ENCODE results near the gene TTC12.

Gene TTC12

GRCh38 chr11:113274713-113275582 is 39.4 kb upstream of the TTC12 start:
- no peak for FAIRE-seq

GRCh38 chr11:113275602-113276001 is 38.8 kb upstream of the TTC12 start:
- TF ChIP-seq POLR2A (IDR thresholded peaks at IDR 0.05; ENCODE audit: low read depth, low read length) (no peak), TAF1 (IDR thresholded peaks at IDR 0.05; ENCODE audit: borderline replicate concordance, low read depth, low read length) (no peak), POLR2AphosphoS5 (IDR thresholded peaks at IDR 0.05; ENCODE audit: low read depth, low read length) (no peak)
- FAIRE-seq (no peak), DNase-seq (ENCODE audit: insufficient read length) (no peak)

More at GRCh38 chr11:113274713-113275582, 39.4 kb upstream of the TTC12 start:
- no peak for TF ChIP-seq POLR2AphosphoS5 (IDR thresholded peaks at IDR 0.05; ENCODE audit: low read depth, low read length)
- TF ChIP-seq POLR2A (IDR thresholded peaks at IDR 0.05; ENCODE audit: low read depth, low read length) = no peak
- no peak for TF ChIP-seq TAF1 (IDR thresholded peaks at IDR 0.05; ENCODE audit: borderline replicate concordance, low read depth, low read length)
- DNase-seq (ENCODE audit: insufficient read length) = no peak

GRCh38 chr11:113276466-113276865 is 37.9 kb upstream of the TTC12 start:
- DNase-seq (ENCODE audit: insufficient read length) = no peak
- TF ChIP-seq TAF1 (IDR thresholded peaks at IDR 0.05; ENCODE audit: borderline replicate concordance, low read depth, low read length) (no peak), POLR2A (IDR thresholded peaks at IDR 0.05; ENCODE audit: low read depth, low read length) (no peak), POLR2AphosphoS5 (IDR thresholded peaks at IDR 0.05; ENCODE audit: low read depth, low read length) (no peak)
- FAIRE-seq = no peak

GRCh38 chr11:113277907-113278306 is 36.5 kb upstream of the TTC12 start:
- FAIRE-seq (no peak), DNase-seq (ENCODE audit: insufficient read length) (no peak)
- TF ChIP-seq POLR2AphosphoS5 (IDR thresholded peaks at IDR 0.05; ENCODE audit: low read depth, low read length) (no peak), POLR2A (IDR thresholded peaks at IDR 0.05; ENCODE audit: low read depth, low read length) (no peak), TAF1 (IDR thresholded peaks at IDR 0.05; ENCODE audit: borderline replicate concordance, low read depth, low read length) (no peak)

GRCh38 chr11:113278481-113278880 is 35.9 kb upstream of the TTC12 start:
- no peak for DNase-seq (ENCODE audit: insufficient read length)
- TF ChIP-seq POLR2AphosphoS5 (IDR thresholded peaks at IDR 0.05; ENCODE audit: low read depth, low read length) (no peak), TAF1 (IDR thresholded peaks at IDR 0.05; ENCODE audit: borderline replicate concordance, low read depth, low read length) (no peak), POLR2A (IDR thresholded peaks at IDR 0.05; ENCODE audit: low read depth, low read length) (no peak)
- FAIRE-seq = no peak

GRCh38 chr11:113278925-113279324 is 35.5 kb upstream of the TTC12 start:
- FAIRE-seq (no peak), DNase-seq (ENCODE audit: insufficient read length) (no peak)

GRCh38 chr11:113279591-113279990 is 34.8 kb upstream of the TTC12 start:
- no peak for DNase-seq (ENCODE audit: insufficient read length)
- TF ChIP-seq POLR2A (IDR thresholded peaks at IDR 0.05; ENCODE audit: low read depth, low read length) = no peak
- no peak for TF ChIP-seq TAF1 (IDR thresholded peaks at IDR 0.05; ENCODE audit: borderline replicate concordance, low read depth, low read length)
- no peak for TF ChIP-seq POLR2AphosphoS5 (IDR thresholded peaks at IDR 0.05; ENCODE audit: low read depth, low read length)
- FAIRE-seq = no peak

More at GRCh38 chr11:113278925-113279324, 35.5 kb upstream of the TTC12 start:
- no peak for TF ChIP-seq POLR2AphosphoS5 (IDR thresholded peaks at IDR 0.05; ENCODE audit: low read depth, low read length)
- TF ChIP-seq TAF1 (IDR thresholded peaks at IDR 0.05; ENCODE audit: borderline replicate concordance, low read depth, low read length) = no peak
- no peak for TF ChIP-seq POLR2A (IDR thresholded peaks at IDR 0.05; ENCODE audit: low read depth, low read length)

GRCh38 chr11:113281052-113281725 is 33.2 kb upstream of the TTC12 start:
- DNase-seq (ENCODE audit: insufficient read length) (no peak), FAIRE-seq (no peak)
- no peak for TF ChIP-seq POLR2AphosphoS5 (IDR thresholded peaks at IDR 0.05; ENCODE audit: low read depth, low read length)
- no peak for TF ChIP-seq TAF1 (IDR thresholded peaks at IDR 0.05; ENCODE audit: borderline replicate concordance, low read depth, low read length)
- no peak for TF ChIP-seq POLR2A (IDR thresholded peaks at IDR 0.05; ENCODE audit: low read depth, low read length)

GRCh38 chr11:113282898-113283437 is 31.4 kb upstream of the TTC12 start:
- FAIRE-seq = no peak
- TF ChIP-seq POLR2AphosphoS5 (IDR thresholded peaks at IDR 0.05; ENCODE audit: low read depth, low read length) = no peak
- no peak for TF ChIP-seq POLR2A (IDR thresholded peaks at IDR 0.05; ENCODE audit: low read depth, low read length)
- TF ChIP-seq TAF1 (IDR thresholded peaks at IDR 0.05; ENCODE audit: borderline replicate concordance, low read depth, low read length) = no peak
- no peak for DNase-seq (ENCODE audit: insufficient read length)

GRCh38 chr11:113283881-113284280 is 30.5 kb upstream of the TTC12 start:
- FAIRE-seq = no peak
- TF ChIP-seq POLR2AphosphoS5 (IDR thresholded peaks at IDR 0.05; ENCODE audit: low read depth, low read length) (no peak), TAF1 (IDR thresholded peaks at IDR 0.05; ENCODE audit: borderline replicate concordance, low read depth, low read length) (no peak), POLR2A (IDR thresholded peaks at IDR 0.05; ENCODE audit: low read depth, low read length) (no peak)
- DNase-seq (ENCODE audit: insufficient read length) = no peak

GRCh38 chr11:113286009-113286408 is 28.4 kb upstream of the TTC12 start:
- TF ChIP-seq POLR2A (IDR thresholded peaks at IDR 0.05; ENCODE audit: low read depth, low read length) = no peak
- TF ChIP-seq POLR2AphosphoS5 (IDR thresholded peaks at IDR 0.05; ENCODE audit: low read depth, low read length) = no peak
- no peak for TF ChIP-seq TAF1 (IDR thresholded peaks at IDR 0.05; ENCODE audit: borderline replicate concordance, low read depth, low read length)
- FAIRE-seq = no peak

More at GRCh38 chr11:113286009-113286408, 28.4 kb upstream of the TTC12 start:
- no peak for DNase-seq (ENCODE audit: insufficient read length)

Data from GM12892 (cell line).